Type B pancreatic cell (in vitro differentiated cells): Measurements from ENCODE around the gene LNX1. TPM values are rescaled to one million over a fixed set of nuclear protein-coding genes. Genes with fewer than 3 reads are reported as not detected.
"Not testable (repeated sequence)": the region's sequence is repeated elsewhere in the genome, so short reads cannot be mapped to it uniquely, and the experiment has no call there.

Source experiments
- DNase-seq: peaks from one replicate; pipeline ENCODE4 v3.0.0; 2021; ENCODE audit warnings: mixed read lengths; ENCODE audit not compliant: unreplicated experiment; ENCODE audit errors: extremely low spot score
- H3K27ac Mint-ChIP-seq: 2 replicates; pipeline ENCODE4 v1.8.0; 2021; ENCODE audit warnings: mild to moderate bottlenecking, mixed read lengths
- H3K27me3 Mint-ChIP-seq: 2 replicates; pipeline ENCODE4 v1.8.0; 2021; ENCODE audit warnings: mixed read lengths
- H3K36me3 Mint-ChIP-seq: 2 replicates; pipeline ENCODE4 v1.8.0; 2021; ENCODE audit warnings: mixed read lengths
- H3K4me1 Mint-ChIP-seq: one replicate; pipeline ENCODE4 v1.8.0; 2021; ENCODE audit warnings: mixed read lengths; ENCODE audit not compliant: unreplicated experiment
- H3K4me3 Mint-ChIP-seq: 2 replicates; pipeline ENCODE4 v1.8.0; 2021; ENCODE audit warnings: mild to moderate bottlenecking, mixed read lengths
- H3K9me3 Mint-ChIP-seq: 2 replicates; pipeline ENCODE4 v1.8.0; 2021; ENCODE audit warnings: mixed read lengths
- total RNA-seq: library from RNA; stranded (reverse); gene quantifications from 2 replicates; pipeline ENCODE4 v1.2.1, GENCODE V29; 2021; ENCODE audit warnings: low replicate concordance
- TF ChIP-seq, protein P1 (sequence below): fragments of 200-600 bp; sonication (generic); conservative IDR thresholded peaks from 2 replicates; pipeline ENCODE4 v1.5.0; 2021; ENCODE audit warnings: antibody characterized with exemption, mild to moderate bottlenecking

The LNX1 gene
- total RNA-seq, 1 donor from 2014 or later: 5.3 TPM

DNA sequence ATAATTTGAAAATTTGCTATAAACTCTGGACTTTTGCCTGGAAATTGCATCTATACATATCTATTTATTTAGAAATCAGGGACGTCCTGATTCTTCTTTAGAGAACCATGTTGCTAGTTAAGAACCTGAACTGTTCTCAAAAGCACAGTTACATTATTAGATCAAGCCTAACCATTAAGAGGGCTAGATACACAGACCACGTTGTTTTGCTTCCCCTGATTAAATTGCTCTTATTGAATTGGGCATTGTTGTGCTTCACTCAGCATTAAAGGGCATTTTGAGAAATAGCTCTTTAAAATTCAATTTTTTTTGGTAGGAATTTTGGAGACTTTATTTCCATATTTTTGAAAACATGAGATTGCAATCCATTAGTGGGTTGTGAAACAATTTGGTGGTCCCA lies 169.5 kb downstream of the LNX1 start:
- Mint-ChIP-seq H3K36me3 (peaks cover 9% of the 10 kb centered on the region), H3K4me1 (no peaks in the 10 kb centered on the region), H3K9me3 (no peaks in the 10 kb centered on the region), H3K27ac (no peak overlapping the region), H3K4me3 (no peak overlapping the region), H3K27me3 (no peaks in the 10 kb centered on the region)
- TF ChIP-seq, protein P1, sequence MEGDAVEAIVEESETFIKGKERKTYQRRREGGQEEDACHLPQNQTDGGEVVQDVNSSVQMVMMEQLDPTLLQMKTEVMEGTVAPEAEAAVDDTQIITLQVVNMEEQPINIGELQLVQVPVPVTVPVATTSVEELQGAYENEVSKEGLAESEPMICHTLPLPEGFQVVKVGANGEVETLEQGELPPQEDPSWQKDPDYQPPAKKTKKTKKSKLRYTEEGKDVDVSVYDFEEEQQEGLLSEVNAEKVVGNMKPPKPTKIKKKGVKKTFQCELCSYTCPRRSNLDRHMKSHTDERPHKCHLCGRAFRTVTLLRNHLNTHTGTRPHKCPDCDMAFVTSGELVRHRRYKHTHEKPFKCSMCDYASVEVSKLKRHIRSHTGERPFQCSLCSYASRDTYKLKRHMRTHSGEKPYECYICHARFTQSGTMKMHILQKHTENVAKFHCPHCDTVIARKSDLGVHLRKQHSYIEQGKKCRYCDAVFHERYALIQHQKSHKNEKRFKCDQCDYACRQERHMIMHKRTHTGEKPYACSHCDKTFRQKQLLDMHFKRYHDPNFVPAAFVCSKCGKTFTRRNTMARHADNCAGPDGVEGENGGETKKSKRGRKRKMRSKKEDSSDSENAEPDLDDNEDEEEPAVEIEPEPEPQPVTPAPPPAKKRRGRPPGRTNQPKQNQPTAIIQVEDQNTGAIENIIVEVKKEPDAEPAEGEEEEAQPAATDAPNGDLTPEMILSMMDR: no peak
- DNase-seq: no peak

DNA sequence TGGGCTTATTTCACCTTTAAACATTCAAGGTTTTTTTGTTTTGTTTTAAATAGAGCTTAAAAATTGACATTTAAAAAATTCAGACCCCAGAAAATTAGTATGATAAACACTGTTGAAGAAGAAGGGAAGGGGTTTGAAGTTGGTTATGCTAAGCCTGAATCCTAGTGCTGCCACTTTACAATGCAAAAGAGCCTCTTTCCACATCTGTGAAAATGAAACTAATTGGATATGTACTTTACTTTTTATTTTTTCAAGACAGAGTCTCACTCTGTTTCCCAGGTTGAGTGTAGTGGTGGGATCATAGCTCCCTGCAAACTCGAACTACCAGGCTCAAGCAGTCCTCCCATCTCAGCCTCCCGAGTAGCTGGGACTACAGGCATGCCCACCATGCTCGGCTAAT lies 172.1 kb downstream of the LNX1 start:
- H3K4me1 Mint-ChIP-seq: no peaks in the 10 kb centered on the region
- H3K4me3 Mint-ChIP-seq: no peak overlapping the region
- no peaks in the 10 kb centered on the region for H3K27me3 Mint-ChIP-seq
- peaks cover 13% of the 10 kb centered on the region for H3K36me3 Mint-ChIP-seq
- no peaks in the 10 kb centered on the region for H3K9me3 Mint-ChIP-seq
- H3K27ac Mint-ChIP-seq: no peak overlapping the region
- no peak for DNase-seq
- TF ChIP-seq, protein P1: no peak

DNA sequence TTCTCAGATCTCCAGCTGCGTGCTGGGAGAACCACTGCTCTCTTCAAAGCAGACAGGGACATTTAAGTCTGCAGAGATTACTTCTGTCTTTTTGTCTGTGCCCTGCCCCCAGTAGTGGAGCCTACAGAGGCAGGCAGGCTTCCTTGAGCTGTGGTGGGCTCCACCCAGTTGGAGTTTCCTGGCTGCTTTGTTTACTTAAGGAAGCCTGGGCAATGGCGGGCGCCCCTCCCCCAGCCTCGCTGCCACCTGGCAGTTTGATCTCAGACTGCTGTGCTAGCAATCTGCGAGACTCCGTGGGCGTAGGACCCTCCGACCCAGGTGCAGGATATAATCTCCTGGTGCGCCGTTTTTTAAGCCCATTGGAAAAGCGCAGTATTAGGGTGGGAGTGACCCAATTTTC lies 181.8 kb downstream of the LNX1 start:
- H3K27ac Mint-ChIP-seq, H3K9me3 Mint-ChIP-seq, H3K4me1 Mint-ChIP-seq, H3K27me3 Mint-ChIP-seq, H3K4me3 Mint-ChIP-seq, DNase-seq: not testable (repeated sequence)
- H3K36me3 Mint-ChIP-seq: peaks cover 37% of the 10 kb centered on the region

Other genes with a start within 250 kb of the LNX1 start
- 11.2 and 12.3 TPM in 2 replicates for gene SCFD2, start 225.4 kb downstream of the LNX1 start, total RNA-seq
- gene FIP1L1, start 213.8 kb downstream of the LNX1 start, total RNA-seq: 48.1 and 60.2 TPM in 2 replicates